K562 (cell line): ENCODE measurements around the gene SPOCD1. TPM values are rescaled to one million over a fixed set of nuclear protein-coding genes. Genes with fewer than 3 reads are reported as not detected.

Source experiments
- BRCA1 ChIP-seq, 2 experiments: fragments of 450-650 bp in 1 of 2; sonication (generic) in 1 of 2; formaldehyde crosslinking in 1 of 2; IDR thresholded peaks; 2 replicates each; pipeline versions ENCODE4 v1.5.0 to v1.6.1; 2017 to 2020; ENCODE audit warnings: mild to moderate bottlenecking in 1 of 2, missing genetic modification reagents in 1 of 2
- CEBPG ChIP-seq, 3 experiments: fragments of 200-800 bp in 1 of 3; sonication (Bioruptor generic) in 1 of 3; sonication (generic) in 1 of 3; formaldehyde crosslinking in 1 of 3; IDR thresholded peaks in 2 of 3; conservative IDR thresholded peaks in 1 of 3; 2 replicates each; pipeline versions ENCODE4 v1.6.1 to v1.8.0; 2016 to 2022; ENCODE audit warnings: missing compliant biosample characterization in 2 of 3, missing genetic modification characterization in 2 of 3, mild to moderate bottlenecking in 1 of 3, missing genetic modification reagents in 1 of 3
- GABPA ChIP-seq: fragments of 200-800 bp; sonication (Bioruptor generic); conservative IDR thresholded peaks from 2 replicates; pipeline ENCODE4 v1.6.1; 2016; ENCODE audit warnings: low read depth, missing genetic modification characterization, missing compliant biosample characterization
- GTF2E2 ChIP-seq: fragments of 200-800 bp; sonication (Bioruptor generic); IDR thresholded peaks from 2 replicates; pipeline ENCODE4 v1.6.1; 2016; ENCODE audit warnings: missing genetic modification characterization, missing compliant biosample characterization
- JUN ChIP-seq, 2 experiments: sonication (generic) in 1 of 2; formaldehyde crosslinking in 1 of 2; IDR thresholded peaks; 2 replicates each; pipeline versions ENCODE4 v1.6.1 to v1.8.0; 2012 to 2022; ENCODE audit warnings: borderline replicate concordance in 2 of 2, mild to moderate bottlenecking in 2 of 2, improper control_type of control experiment in 1 of 2, low read depth in 1 of 2, low read length in 1 of 2, missing genetic modification reagents in 1 of 2
- KLF13 ChIP-seq: fragments of 450-650 bp; IDR thresholded peaks from 2 replicates; pipeline ENCODE4 v1.6.1; 2016; ENCODE audit warnings: missing genetic modification characterization, low read depth, mild to moderate bottlenecking, missing compliant biosample characterization, moderate library complexity, borderline replicate concordance
- MAFG ChIP-seq: fragments of 450-650 bp; conservative IDR thresholded peaks from 2 replicates; pipeline ENCODE4 v1.6.1; 2016; ENCODE audit warnings: missing genetic modification characterization, missing compliant biosample characterization
- MBD2 ChIP-seq: sonication (generic); IDR thresholded peaks from 2 replicates; pipeline ENCODE4 v1.6.1; 2016; ENCODE audit warnings: low read depth, borderline replicate concordance
- NONO ChIP-seq, 2 experiments: fragments of 200-400 bp in 1 of 2; fragments of 450-650 bp in 1 of 2; formaldehyde crosslinking in 1 of 2; IDR thresholded peaks; 2 replicates each; pipeline ENCODE4 v1.6.1; 2017; ENCODE audit warnings: low read depth in 2 of 2, mild to moderate bottlenecking in 2 of 2, moderate library complexity in 2 of 2, low read length in 1 of 2
- POLR2AphosphoS5 ChIP-seq: IDR thresholded peaks from 2 replicates; pipeline ENCODE4 v1.6.1; 2011; ENCODE audit warnings: mild to moderate bottlenecking, low read depth, low read length, moderate library complexity; ENCODE audit not compliant: control insufficient read depth, insufficient read depth
- RUNX1 ChIP-seq: sonication (generic); IDR thresholded peaks from 2 replicates; pipeline ENCODE4 v1.6.1; 2016; ENCODE audit warnings: antibody characterized with exemption, low read depth
- SMC3 ChIP-seq: conservative IDR thresholded peaks from 2 replicates; pipeline ENCODE4 v1.6.1; 2011; ENCODE audit warnings: low read depth, low read length, improper control_type of control experiment; ENCODE audit not compliant: insufficient read depth
- ZNF175 ChIP-seq: fragments of 200-800 bp; sonication (Bioruptor generic); IDR thresholded peaks from 2 replicates; pipeline ENCODE4 v1.6.1; 2016; ENCODE audit warnings: low read depth, mild to moderate bottlenecking, missing genetic modification characterization, missing compliant biosample characterization
- ZNF212 ChIP-seq: fragments of 450-650 bp; formaldehyde crosslinking; IDR thresholded peaks from 2 replicates; pipeline ENCODE4 v1.4.0; 2020; ENCODE audit warnings: mild to moderate bottlenecking
- ZNF253 ChIP-seq: fragments of 250-450 bp; sonication (Bioruptor Pico); conservative IDR thresholded peaks from 2 replicates; pipeline ENCODE4 v1.6.1; 2021; ENCODE audit warnings: mild to moderate bottlenecking
- ZNF274 ChIP-seq: IDR thresholded peaks from 2 replicates; pipeline ENCODE4 v1.6.1; 2011; ENCODE audit warnings: low read depth, mild to moderate bottlenecking, low read length, moderate library complexity, borderline replicate concordance
- ZNF589 ChIP-seq: fragments of 200-800 bp; sonication (Bioruptor generic); IDR thresholded peaks from 2 replicates; pipeline ENCODE4 v1.6.1; 2016; ENCODE audit warnings: low read depth, missing genetic modification characterization, missing compliant biosample characterization
- ZNF77 ChIP-seq: fragments of 250-450 bp; sonication (Bioruptor Pico); IDR thresholded peaks from 2 replicates; pipeline ENCODE4 v1.5.0; 2020
- polyA plus RNA-seq, 8 experiments: library from polyadenylated mRNA; depleted of rRNA in 4 of 8; stranded (reverse) in 5 of 8; unstranded in 3 of 8; fragments of >200 nt; fragmentation: Nextera tagmentation in 2 of 8; fragmentation: Illumina TruSeq in 1 of 8; extraction: Ambion mirVana in 2 of 8; extraction: Trizol in 1 of 8; gene quantifications; 2 replicates each; pipeline versions ENCODE4 v1.2.1 to v1.2.3, GENCODE V29; 2011 to 2014; ENCODE audit warnings: inconsistent platforms in 1 of 8, missing spikeins in 1 of 8
- total RNA-seq, 7 experiments: library from RNA; depleted of rRNA in 6 of 7; stranded (reverse); fragments of >200 nt in 6 of 7; fragmentation: Illumina TruSeq in 2 of 7; extraction: Trizol in 2 of 7; gene quantifications; 2 replicates each; pipeline versions ENCODE4 v1.2.1 to v1.2.3, GENCODE V29; 2011 to 2021; ENCODE audit warnings: low replicate concordance in 1 of 7
- TF ChIP-seq, protein P1 (sequence below): sonication (generic); formaldehyde crosslinking; IDR thresholded peaks from 2 replicates; pipeline ENCODE4 v1.4.0; 2020; ENCODE audit warnings: mild to moderate bottlenecking, missing genetic modification reagents
- TF ChIP-seq, protein P2 (sequence below): fragments of 250-450 bp; sonication (Bioruptor Pico); IDR thresholded peaks from 2 replicates; pipeline ENCODE4 v1.6.1; 2021; ENCODE audit warnings: mild to moderate bottlenecking
- TF ChIP-seq, protein P3 (sequence below): sonication (generic); formaldehyde crosslinking; IDR thresholded peaks from 2 replicates; pipeline ENCODE4 v1.9.0; 2022; ENCODE audit warnings: mild to moderate bottlenecking, missing genetic modification reagents
- TF ChIP-seq, protein P4 (sequence below): sonication (generic); formaldehyde crosslinking; IDR thresholded peaks from 2 replicates; pipeline ENCODE4 v1.5.0; 2020; ENCODE audit warnings: missing genetic modification reagents

SPOCD1 gene
- total and polyA plus RNA-seq, 9 of the 15 experiments (the other 6 are each of a cell fraction or from before 2014, with no cell fraction given) = 0.03 to 0.71 (median 0.26) TPM; not detected in 1

DNA sequence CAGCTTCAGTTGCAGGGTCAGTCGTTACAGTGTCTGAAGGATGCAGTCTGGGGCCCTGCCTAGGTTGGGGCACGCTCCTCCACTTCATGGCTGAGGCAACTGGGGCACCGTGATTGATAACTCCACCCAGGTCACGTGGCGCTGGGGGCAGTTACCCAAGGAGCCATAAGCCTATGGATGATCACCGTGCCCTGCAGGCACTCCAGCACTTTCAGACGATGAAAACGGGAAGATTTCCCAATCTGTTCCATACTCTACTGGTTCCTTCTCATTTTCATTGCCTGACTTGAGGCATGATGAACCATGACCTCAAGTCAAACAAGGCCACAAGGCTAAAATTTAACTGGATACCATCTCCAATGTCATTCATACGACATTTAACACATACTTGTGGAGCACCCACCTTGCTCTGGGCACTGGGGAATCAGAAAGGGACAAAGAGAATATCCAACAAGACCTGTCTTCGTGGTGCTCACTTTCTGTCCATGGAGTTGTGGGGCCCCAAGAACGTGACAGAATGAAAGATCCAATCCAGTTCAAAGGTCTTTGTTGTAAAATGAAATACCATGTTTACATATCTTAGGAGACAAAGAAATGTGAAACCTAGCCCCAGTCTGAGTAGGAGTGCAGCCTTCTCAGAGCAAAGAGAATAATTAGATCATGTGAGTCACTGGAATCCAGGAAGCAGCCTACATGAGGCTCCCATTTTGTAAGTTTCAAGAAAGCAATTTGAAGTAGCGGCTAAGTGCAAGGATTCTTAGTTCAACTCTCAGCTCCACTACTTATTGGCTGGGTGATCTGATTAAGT lies 39.4 kb upstream of the SPOCD1 start (continued):
- TF ChIP-seq, protein P1, sequence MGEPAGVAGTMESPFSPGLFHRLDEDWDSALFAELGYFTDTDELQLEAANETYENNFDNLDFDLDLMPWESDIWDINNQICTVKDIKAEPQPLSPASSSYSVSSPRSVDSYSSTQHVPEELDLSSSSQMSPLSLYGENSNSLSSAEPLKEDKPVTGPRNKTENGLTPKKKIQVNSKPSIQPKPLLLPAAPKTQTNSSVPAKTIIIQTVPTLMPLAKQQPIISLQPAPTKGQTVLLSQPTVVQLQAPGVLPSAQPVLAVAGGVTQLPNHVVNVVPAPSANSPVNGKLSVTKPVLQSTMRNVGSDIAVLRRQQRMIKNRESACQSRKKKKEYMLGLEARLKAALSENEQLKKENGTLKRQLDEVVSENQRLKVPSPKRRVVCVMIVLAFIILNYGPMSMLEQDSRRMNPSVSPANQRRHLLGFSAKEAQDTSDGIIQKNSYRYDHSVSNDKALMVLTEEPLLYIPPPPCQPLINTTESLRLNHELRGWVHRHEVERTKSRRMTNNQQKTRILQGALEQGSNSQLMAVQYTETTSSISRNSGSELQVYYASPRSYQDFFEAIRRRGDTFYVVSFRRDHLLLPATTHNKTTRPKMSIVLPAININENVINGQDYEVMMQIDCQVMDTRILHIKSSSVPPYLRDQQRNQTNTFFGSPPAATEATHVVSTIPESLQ (CRISPR knock-in tag) = peak; percentile 72; the same call in 1 of the 2 replicates
- TF ChIP-seq, protein P2, sequence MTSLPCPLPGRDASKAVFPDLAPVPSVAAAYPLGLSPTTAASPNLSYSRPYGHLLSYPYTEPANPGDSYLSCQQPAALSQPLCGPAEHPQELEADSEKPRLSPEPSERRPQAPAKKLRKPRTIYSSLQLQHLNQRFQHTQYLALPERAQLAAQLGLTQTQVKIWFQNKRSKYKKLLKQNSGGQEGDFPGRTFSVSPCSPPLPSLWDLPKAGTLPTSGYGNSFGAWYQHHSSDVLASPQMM (CRISPR knock-in tag) = no peak
- TF ChIP-seq, protein P3, sequence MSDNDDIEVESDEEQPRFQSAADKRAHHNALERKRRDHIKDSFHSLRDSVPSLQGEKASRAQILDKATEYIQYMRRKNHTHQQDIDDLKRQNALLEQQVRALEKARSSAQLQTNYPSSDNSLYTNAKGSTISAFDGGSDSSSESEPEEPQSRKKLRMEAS (CRISPR knock-in tag) = peak; percentile 59; the same call in 1 of the 2 replicates
- TF ChIP-seq SMC3 (no peak), CEBPG (CRISPR knock-in tag; IDR thresholded peaks at IDR 0.05) (no peak), CEBPG (tag; conservative IDR thresholded peaks at IDR 0.05 in 1 of 2, IDR thresholded peaks at IDR 0.05 in 1 of 2) (0 out of 4 replicates have a peak, but pooled peaks of 1 of the 2 experiments have one; percentile 31), MBD2 (no peak), NONO (IDR thresholded peaks at IDR 0.05; ENCODE audit: low read depth in 2 of 2, low read length in 1 of 2) (no peak), ZNF274 (no peak), KLF13 (tag) (no peak), ZNF77 (CRISPR knock-in tag) (no peak), GTF2E2 (tag) (peak; percentile 57; the same call in 1 of the 2 replicates), BRCA1 (IDR thresholded peaks at IDR 0.05) (no peak), BRCA1 (CRISPR knock-in tag; IDR thresholded peaks at IDR 0.05) (no peak), ZNF175 (CRISPR knock-in tag) (peak; percentile 70; the same call in 1 of the 2 replicates), GABPA (tag) (0 out of 2 replicates have a peak, but pooled peaks have one; percentile 15), ZNF589 (CRISPR knock-in tag) (0 out of 2 replicates have a peak, but pooled peaks have one; percentile 76), JUN (IDR thresholded peaks at IDR 0.05; ENCODE audit: borderline replicate concordance, low read depth, low read length) (no peak), JUN (CRISPR knock-in tag; IDR thresholded peaks at IDR 0.05; ENCODE audit: borderline replicate concordance) (no peak), ZNF253 (CRISPR knock-in tag) (no peak), POLR2AphosphoS5 (no peak), MAFG (tag) (no peak), ZNF212 (CRISPR knock-in tag) (no peak), RUNX1 (no peak)
- TF ChIP-seq, protein P4, sequence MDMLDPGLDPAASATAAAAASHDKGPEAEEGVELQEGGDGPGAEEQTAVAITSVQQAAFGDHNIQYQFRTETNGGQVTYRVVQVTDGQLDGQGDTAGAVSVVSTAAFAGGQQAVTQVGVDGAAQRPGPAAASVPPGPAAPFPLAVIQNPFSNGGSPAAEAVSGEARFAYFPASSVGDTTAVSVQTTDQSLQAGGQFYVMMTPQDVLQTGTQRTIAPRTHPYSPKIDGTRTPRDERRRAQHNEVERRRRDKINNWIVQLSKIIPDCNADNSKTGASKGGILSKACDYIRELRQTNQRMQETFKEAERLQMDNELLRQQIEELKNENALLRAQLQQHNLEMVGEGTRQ (CRISPR knock-in tag) = peak; percentile 65
